GM23338 (cell line): ENCODE results near the gene TSBP1.
"Not testable (repeated sequence)": the region's sequence is repeated elsewhere in the genome, so short reads cannot be mapped to it uniquely, and the experiment has no call there.

Experiments
- EZH2 ChIP-seq: fragments of 200-600 bp; sonication (generic); IDR thresholded peaks from one replicate; pipeline ENCODE4 v1.8.0; 2017; ENCODE audit warnings: antibody characterized with exemption, mild to moderate bottlenecking, low read depth; ENCODE audit not compliant: unreplicated experiment
- TF ChIP-seq, protein P1 (sequence below), 2 experiments: fragments of 200-600 bp in 1 of 2; sonication (generic) in 1 of 2; conservative IDR thresholded peaks; 2 replicates each; pipeline versions ENCODE4 v1.5.1 to v1.6.1; 2016 to 2017; ENCODE audit warnings: antibody characterized with exemption in 2 of 2, low read depth in 2 of 2, mild to moderate bottlenecking in 2 of 2, moderate library complexity in 1 of 2

DNA sequence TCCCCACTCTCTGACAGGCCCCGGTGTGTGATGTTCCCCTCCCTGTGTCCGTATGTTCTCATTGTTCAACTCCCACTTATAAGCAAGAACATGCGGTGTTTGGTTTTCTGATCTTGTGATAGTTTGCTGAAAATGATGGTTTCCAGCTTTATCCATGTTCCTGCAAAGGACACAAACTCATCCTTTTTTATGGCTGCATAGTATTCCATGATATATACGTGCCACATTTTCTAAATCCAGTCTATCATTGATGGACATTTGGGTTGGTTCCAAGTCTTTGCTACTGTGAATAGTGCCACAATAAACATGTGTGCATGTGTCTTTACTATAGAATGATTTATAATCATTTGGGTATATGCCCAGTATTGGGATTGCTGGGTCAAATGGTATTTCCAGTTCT is 114.4 kb downstream of the TSBP1 start:
- TF ChIP-seq, protein P1, sequence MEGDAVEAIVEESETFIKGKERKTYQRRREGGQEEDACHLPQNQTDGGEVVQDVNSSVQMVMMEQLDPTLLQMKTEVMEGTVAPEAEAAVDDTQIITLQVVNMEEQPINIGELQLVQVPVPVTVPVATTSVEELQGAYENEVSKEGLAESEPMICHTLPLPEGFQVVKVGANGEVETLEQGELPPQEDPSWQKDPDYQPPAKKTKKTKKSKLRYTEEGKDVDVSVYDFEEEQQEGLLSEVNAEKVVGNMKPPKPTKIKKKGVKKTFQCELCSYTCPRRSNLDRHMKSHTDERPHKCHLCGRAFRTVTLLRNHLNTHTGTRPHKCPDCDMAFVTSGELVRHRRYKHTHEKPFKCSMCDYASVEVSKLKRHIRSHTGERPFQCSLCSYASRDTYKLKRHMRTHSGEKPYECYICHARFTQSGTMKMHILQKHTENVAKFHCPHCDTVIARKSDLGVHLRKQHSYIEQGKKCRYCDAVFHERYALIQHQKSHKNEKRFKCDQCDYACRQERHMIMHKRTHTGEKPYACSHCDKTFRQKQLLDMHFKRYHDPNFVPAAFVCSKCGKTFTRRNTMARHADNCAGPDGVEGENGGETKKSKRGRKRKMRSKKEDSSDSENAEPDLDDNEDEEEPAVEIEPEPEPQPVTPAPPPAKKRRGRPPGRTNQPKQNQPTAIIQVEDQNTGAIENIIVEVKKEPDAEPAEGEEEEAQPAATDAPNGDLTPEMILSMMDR (conservative IDR thresholded peaks at IDR 0.05; ENCODE audit: low read depth in 2 of 2) = not testable (repeated sequence)
- not testable (repeated sequence) for TF ChIP-seq EZH2
